GM19455 (cell line): ENCODE data around the gene GDA.

ENCODE experiments used
- ATAC-seq: cut with Tn5 transposase; IDR thresholded peaks from one replicate; pipeline ENCODE4 v1.9.1; 2021; ENCODE audit not compliant: unreplicated experiment

The GDA gene

DNA sequence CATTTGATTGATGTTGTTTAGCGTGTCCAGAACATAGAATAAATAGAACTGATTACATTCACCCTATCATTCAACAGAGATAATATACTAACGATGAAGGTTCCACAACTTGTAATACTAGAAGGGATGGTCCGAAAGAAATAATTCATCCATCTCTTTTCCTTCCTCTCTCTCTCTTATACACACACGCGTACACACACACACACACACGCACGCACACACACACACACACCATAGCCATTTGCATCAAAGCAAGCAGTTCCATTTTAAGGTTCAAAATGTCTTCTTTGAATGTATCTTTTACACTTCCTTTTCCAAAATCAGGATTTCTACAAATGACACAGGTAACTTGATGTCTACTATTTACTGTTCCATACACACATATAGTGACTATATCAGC lies 887 bp downstream of the GDA start:
- no peak for ATAC-seq

DNA sequence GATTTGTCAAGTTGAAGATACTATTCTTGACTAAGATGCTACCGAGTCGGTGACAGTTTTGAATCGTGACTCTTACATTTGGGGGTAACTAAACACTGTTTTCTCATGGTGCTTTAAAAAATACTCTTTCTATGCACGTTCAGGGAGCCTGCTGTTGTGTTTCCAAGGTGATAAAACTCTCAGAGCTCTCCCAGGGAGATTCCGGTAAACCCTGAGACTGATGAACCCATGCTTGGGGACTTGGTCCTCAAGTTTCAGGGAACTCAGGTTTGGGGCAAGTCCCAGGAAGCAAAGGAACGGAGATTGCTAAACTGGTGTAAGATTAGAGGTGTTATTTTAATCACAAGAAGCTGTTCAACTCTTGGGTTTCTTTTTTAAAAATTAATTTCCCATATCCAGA lies 1.4 kb downstream of the GDA start:
- no peak for ATAC-seq

DNA sequence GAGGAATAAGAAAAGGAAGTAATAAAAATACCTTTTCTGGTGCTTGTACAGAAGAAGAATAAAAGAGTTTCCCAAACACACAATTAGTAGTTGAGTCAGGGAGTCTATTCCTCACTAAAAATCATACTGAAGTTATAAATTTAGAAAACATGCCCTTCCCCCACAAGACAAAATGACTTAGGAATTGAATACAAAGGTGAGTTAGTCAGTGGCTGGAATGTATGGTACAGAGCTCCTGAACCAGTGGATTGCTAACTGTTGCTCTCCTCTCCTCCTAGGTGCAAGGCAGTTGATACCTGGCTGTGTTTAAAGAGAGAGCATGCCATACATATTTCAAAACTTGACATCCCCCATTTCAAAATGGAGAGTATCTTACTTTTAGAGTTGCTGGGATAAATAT lies 1.9 kb downstream of the GDA start:
- ATAC-seq: no peak

DNA sequence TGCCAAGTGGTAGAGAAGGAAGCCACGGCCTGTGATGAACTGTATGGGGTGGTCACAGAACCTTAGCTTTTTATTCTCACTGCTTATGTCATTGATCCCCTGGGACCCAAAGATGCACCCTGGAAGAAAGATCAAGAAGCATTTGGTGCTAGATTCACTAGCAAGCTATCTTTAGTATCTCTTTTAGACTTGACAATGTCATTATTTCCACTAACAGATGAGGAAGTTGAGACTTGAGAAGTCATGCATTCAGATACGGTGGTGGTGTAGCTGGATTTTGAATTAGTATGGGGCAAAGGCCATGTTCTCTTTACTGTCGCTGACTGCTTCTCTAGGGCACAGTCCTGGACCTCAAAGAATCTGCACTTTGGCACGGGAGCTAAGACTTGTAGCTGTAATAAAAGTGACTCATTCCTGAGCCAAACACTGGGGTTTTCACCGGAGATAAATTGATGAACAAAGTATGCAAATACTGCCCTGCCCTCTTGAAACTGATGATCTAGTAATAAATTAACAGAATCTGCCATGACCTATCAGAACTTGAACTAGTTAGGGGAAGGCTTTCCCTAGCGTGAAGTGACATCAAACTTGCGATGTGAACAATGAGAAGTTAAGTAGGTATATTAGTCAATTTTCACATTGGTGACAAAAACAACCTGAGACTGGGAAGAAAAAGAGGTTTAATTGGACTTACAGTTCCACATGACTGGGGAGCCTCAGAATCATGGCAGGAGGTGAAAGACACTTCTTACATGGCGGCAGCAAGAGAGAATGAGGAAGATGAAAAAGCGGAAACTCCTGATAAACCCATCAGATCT lies 5.4 kb downstream of the GDA start:
- no peak for ATAC-seq

DNA sequence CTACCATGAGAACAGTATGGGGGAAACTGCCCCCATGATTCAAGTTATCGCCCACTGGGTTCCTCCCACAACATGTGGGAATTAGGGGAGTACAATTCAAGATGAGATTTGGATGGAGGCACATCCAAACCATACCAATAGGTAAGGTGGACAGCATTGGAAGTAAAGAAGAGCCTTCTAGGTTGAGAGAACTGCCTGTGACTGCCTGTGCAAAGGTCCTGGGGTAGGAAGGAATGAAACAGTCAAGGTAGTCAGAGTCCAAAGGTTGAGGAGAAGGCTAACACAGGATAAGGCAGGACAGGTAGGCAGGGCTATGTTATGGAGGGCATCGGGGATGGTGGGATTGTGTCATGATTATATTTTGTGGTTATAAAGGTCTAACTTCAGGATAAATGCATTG lies 6.1 kb downstream of the GDA start:
- ATAC-seq: no peak

DNA sequence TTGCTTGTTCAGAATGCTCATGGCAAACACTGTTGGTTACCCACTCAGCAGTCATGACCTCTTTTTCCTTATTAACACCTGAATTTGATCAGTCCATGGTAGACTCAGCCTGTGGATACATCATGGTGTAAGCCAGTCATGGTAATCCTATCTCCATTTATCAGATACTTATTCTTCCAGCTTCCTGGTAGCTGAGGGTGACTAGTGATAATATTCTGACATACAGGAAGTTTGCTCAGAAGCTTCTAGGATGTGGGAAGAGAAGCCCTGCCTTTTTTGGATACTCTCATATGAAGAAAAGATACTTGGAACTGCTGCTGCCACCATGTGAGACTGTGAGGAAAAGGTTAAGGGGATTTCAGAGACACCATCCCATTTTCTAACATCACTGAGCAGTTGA lies 7.3 kb downstream of the GDA start:
- no peak for ATAC-seq

DNA sequence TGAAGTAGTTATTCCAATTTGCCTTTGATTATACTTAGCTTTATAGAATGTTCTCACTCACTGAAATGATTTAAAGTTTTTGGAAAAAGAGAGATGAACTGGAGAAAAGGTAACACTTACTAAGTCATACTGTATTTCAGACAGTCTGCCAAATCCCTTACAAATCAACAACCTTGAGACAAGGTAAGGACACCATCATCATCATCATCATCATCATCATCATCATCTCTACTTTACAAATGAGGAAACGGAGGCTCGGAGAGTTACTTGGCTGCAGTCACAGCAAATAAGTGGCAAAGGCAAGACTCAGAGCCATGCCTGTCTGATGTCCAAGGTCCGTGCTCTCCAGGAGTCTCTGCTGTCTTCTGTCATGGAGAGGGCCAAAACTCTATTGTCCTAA lies 9.4 kb downstream of the GDA start:
- no peak for ATAC-seq

DNA sequence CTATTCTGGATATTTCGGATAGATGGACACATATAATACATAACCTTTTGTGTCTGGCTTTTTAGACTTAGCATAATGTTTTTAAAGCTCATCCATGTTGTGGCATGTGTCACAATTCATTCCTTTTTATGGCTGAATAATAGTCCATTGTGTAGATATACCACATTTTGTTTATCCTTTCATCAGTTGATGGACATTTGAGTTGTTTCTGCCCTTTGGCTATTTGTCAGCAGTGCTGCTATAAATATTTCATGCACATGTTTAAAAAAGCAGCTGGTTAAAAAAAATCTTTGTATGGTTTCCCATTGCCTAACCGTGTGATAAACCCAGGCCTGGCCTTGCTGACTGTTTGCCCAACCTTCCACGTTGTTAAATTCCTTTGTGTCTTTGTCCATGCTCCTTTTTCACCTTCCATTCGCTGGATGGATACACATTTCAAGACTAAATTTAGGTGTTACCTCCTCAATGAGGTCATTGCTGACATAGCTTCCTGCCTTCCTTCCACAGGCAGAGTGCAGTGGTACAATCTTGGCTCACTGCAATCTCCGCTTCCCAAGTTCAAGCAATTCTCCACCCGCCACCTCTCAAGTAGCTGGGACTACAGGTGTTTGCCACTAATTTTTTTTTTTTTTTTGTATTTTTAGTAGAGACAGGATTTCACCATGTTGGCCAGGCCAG lies 11.3 kb downstream of the GDA start:
- no peak for ATAC-seq

DNA sequence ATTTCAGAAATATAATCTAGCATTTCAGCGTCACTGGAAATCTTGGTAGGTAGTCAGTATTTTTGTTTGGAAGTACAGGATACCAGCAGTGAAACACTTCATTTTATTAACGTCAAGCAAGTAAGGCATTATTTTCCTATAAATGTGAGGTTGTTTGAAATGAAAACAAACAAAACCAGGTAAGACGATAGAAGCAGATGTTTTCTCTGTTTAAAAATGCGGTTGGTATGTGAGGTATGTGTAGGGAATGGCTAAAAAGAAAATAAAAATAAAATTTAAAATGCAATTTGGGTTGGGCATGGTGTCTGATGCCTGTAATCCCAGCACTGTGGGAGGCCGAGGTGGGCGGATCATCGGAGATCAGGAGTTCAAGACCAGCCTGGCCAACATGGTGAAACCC lies 16.1 kb downstream of the GDA start:
- ATAC-seq: no peak

DNA sequence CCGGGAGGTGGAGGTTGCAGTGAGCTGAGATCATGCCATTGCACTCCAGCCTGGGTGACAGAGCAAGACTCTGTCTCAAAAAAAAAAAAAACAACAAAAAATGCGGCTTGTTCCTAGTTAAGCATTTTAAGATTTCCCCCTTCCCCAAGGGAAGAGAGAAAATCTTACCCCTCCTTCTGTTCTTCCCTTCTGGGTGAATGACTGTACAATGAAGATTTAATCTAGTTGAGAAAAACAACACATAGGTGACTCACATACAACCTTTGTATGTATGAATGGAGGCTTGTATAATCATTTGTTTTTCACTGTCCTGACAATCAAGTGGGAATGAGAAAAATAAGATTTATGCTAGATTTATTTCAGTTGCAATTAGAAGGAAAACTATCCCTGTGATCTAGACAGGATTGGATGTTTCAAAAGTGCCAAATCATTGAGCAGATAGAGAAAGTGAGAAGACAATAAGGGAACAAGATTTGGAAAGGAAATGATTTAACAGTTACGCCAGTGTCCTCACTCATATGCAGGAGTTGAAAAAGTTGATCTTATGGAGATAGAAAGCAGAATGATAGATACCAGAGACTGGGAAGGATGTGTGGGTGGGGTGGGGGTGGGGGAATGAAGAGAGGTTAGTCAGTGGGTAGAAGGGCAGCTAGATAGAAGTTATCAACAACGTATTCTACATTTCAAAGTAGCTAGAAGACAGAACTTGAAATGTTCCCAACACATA lies 16.7 kb downstream of the GDA start:
- no peak for ATAC-seq

DNA sequence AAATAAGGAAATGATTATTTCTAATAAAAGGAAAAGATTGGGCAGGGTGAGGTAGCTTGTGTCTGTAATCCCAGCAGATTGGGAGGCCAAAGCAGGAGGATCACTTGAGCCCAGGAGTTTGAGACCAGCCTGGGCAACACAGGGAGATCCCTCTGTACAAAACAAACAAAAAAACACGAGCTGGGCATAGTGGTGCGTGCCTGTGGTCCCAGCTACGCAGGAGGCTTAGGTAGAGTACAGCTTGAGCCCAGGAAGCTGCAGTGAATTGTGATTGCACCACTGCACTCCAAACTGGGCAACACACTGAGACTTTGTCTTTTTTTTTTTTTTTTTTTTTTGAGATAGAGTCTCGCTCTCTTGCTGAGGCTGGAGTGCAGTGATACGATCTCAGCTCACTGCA lies 18.8 kb downstream of the GDA start:
- ATAC-seq: no peak

DNA sequence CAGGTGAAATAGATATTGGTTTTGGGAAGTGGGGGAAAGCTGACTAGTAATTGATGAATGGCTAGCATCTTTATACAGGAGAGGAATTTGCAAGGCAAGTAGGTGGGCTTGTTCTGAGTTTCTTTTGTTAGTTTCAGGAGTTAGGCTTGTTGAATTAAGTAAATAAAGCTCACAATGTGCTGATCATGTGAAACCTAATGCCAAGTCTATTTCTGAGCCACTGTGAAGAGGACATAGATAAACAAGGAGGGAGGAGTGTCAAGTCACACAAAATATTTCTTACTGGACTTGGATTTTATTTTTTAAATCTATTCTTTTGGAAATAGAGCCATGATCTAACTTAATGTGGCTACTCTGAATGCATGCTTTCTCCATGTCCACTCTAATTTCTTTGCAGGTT lies 19.9 kb downstream of the GDA start:
- ATAC-seq: no peak

DNA sequence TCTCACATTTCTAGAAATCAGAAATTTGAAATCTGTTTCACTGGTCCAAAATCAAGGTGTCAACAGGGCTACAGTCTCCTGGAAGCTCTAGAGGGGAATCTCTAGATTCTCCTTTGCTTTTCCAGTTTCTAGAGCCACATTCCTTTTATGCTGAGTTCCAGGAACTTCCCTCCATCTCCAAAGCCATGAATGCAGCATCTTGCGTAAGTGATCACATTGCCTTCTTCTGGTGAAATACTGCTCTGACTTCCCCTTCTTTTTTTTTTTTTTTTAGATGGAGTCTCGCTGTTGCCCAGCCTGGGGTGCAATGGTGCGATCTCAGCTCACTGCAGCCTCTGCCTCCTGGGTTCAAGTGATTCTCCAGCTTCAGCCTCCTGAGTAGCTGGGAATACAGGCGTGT lies 23.8 kb downstream of the GDA start:
- ATAC-seq: no peak

DNA sequence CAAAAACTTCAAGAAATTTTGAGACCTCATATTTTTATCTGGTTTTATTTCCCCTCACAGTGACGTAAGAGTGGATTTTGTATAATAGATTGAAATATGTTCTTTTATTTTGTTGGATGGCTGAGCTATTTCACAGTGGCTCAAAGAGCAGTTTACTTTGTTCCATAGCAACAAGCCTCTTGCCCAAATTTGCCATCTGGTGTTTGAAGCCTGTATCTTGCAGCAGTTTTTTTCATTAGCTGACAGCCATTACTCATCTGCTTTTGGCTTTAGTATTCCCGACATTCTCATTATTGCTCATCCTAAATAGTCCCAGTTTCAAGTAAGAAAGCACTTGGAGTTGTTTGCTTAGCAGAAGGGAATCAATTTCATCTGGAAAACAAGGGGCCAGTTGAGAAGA lies 36.3 kb downstream of the GDA start:
- no peak for ATAC-seq

DNA sequence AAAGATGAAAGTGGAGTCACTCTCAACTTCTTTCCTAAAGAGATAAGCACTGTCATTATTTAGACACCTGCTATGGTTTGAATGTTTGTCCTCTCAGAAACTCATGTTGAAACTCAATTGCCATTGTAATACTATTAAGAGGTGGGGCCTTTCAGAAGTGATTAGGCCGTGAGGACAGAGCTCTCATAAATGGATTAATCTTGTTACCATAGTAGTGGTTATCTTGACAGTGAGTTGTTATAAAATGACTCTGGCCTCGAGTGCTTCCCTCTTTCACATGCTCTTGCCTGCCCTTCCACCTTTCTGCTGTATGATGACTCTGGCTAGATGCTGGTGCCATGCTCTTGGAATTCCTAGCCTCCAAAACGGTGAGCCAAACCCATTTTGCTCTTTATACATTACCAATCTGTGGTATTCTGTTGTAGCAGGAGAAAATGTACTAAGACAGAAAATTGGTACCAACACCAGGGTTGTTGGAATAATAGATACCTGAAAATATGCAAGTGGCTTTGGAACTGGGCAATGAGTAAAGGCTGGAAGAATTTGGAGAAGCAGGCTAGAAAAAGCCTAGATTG lies 38.0 kb downstream of the GDA start:
- no peak for ATAC-seq

DNA sequence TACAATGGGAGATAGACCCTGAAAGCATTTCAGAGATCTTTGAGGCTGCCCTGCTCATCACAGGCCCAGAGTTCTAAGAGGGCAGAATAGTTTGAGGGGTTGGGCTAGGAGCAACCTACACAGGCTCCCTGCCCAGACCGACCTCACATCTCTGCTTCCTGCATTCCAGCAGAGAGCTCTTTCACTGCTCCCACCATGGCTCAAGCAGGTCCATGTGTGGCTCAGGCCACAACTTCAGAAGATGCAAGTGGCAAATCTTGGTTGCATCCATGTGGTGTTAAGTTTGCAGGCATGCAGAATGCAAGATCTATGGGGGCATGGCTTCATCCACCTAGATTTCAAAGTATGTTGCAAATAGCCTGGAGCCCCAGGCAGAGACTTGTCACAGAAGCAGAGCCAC lies 39.0 kb downstream of the GDA start:
- ATAC-seq: no peak

DNA sequence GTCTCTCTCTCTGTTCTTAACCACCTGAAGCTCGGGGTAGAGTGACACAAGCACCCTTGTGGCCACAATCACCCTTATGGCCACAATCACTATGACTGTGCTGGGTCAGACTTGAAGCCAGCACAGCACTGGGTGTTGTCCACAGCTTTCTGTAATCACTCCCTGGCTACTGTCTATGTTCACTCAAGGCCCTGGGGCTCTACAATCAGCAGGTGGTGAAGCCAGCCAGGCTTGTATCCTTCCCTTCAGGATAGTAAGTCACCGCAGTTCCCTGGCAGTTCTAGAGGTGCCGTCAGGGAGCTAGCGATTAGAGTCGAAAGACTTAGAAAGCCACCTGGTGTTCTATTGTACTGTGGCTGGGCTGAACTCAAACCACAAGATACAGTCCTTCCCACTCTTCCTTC lies 44.2 kb downstream of the GDA start:
- no peak for ATAC-seq

DNA sequence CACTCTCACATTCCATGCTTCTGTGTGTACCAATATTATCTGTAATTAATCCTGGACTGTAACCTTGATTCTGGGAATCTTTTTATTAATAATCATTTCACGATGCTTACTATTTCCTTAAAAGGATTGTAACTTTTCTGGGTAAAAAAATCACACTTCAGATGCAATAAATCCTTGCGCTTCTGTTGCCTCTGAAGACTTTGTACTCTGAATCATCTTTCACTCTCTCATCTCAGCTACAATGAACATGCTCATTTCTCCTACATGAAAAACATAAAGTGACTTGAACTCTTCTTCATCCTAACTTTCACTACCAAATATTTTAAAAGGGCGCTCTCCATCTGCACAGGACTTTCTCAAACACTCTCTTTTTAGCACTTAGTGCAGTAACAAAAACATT lies 50.0 kb downstream of the GDA start:
- no peak for ATAC-seq

DNA sequence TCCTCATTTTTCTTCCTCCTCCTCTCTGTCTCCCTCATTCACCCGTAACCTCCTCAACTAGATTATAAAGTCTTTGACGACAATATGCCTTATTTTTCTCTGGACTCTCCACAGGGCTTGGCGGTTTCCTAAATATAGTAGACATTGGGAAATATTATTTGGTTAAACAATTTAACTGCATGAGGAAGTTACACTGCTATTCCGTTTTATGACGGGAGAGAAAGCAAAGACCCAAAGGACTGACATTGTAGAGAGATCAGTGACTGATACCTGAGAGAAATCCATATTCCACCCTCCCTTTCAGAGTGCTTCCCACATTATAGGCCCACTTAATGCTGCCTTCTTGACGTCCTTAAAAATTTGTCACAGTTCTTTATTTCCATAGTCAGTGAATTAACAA lies 51.2 kb downstream of the GDA start:
- no peak for ATAC-seq

DNA sequence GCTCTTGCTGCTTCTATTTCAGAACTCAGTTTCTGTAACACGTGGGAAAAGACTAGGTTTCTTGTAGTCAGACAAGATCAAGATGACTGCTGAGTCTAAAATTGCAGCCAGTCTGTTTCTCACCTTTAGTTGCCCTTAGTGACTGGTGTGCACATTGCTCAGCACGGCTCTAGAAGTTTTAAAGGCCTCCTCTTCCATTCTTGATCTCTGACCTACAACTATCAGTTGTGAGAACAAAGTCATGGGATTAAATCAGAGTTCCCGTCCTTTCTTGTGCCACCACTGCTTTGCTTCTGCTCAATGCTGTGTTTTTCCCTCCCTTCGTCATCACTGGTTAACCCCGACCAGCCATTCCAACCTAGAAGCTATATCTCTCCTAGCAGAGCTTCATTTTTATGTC lies 52.8 kb downstream of the GDA start:
- ATAC-seq: no peak

DNA sequence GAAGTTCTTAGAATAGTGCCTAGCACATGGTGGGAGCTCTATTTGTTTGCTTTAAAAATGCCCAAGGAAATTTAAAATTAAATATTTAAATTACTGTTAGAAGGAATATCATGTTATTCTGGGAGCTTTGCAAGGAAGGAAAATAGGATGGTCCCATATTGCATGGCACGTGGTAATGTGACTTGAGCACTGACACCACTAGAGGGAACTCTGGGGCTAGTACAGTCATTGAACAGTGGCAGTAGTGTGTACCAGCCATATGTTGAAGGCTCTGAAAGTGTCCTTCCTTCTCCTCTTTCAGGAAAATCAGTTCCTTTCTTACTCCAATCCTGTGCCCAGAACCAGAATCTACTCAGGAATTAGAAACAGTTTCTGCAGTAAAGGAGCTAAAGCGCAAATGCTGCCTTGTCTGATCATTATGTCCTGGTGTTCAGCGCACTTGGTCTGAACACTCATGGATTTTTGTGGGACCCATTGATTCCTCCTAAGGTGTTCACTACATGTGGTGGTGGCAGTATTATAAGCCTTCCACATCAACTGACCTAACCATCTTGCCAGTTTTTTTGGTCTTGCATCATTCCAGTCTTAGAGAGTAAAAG lies 54.1 kb downstream of the GDA start:
- ATAC-seq: peak; percentile 63
